GM18498 (cell line): ENCODE data around the gene KRT1.

Experiments used
- ATAC-seq: cut with Tn5 transposase; IDR thresholded peaks from one replicate; pipeline ENCODE4 v1.9.1; 2021; ENCODE audit warnings: mild to moderate bottlenecking, moderate library complexity; ENCODE audit not compliant: unreplicated experiment

The KRT1 gene

GRCh38 chr12:52699373-52699772, 19.2 kb upstream of the KRT1 start:
- no peak for ATAC-seq

DNA sequence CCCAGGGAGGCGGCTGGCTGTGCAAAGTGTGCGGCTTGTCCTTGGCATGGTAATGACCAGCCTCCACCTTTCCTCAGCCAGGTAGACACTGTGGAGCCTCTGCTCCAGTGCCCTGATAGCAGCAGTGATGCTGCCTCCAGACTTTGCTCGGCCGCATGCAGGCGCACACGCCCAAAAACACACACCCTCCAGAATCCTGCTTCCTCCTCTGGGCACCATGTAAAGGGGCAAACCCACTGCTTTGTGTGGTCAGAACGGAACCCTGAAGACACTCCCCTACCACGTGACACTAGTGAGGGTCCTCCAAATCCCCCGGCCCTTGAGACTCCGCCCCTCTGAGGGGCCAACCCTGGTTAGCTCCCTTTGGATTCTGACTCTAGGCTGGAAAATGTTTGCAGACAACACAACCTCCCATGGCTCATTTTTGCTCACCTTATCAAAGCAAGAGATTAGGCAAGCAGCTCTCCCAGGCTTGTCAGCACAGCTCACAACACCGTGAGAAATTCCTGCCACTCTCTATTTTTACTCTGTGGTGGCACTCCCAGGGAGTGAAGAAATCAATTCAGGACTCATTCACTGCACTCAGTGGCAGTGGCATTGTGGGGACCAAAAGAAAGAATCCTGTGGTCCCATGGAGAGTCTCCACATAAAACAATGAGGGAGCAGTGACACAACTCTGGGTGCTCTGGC, 18.6 kb upstream of the KRT1 start:
- no peak for ATAC-seq

DNA sequence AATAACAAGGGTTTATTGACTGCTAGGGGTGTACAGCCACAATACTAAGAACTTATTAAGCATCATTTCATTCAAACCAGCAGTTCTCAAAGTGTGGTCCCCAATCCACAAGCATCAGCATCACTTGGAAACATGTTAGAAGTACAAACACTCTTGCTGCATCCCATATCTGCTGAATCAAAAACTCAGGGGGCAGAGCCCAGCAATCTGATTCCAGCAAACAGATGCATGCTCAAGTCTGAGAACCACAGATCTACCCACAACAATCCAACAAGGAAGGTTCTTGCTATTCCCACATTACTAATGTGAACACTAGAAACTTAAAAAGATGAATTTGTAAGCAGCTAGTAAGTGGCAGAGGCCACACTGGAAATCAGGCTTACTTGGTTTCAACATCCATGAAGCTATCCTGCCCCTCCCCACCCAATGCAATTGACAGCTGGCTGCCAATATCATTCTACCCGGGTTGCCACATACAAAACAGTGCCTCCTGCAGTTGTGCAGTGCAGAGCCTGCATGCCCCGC, 16.9 kb upstream of the KRT1 start:
- no peak for ATAC-seq

GRCh38 chr12:52696588-52696987, 16.4 kb upstream of the KRT1 start:
- ATAC-seq = no peak

GRCh38 chr12:52695039-52695438, 14.8 kb upstream of the KRT1 start:
- no peak for ATAC-seq

DNA sequence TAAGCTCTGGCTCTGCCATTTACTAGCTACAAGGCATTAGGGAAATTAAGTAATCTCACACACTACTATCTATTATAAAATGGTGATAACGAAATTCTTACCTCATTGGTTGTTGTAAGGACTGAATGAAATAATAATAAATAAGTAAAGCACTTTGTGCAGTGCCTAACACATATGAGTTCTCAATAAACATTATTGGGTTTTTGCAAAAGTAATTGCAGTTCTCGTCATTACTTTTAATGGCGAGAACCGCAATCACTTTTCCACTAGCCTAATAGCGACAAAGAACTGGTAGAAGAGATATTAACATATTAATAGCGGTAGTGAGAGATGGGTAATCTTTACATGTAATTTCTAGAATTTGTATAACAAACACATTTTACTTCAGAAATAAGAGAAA, 13.9 kb upstream of the KRT1 start:
- no peak for ATAC-seq

- ATAC-seq = no peak
Measured at GRCh38 chr12:52693261-52693660, 13.1 kb upstream of the KRT1 start.

DNA sequence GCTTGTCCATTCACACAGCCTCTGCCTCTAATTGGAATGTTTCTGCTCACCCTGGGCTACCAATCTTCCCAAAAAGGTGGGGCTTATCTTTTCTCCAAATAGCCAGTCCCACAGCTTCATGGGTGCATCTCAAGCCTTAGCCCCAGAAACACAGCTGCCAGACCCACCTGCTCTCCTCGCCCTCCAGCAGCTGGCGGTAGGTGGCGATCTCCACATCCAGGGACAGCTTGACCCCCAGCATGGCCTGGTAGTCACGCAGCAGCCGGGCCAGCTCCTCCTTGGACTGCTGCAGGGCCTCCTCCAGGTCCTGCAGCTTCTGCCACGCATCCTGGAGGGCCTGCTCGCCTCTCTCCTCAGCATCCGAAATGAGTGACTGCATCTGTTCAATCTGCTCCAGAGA, 12.0 kb upstream of the KRT1 start:
- ATAC-seq = no peak

DNA sequence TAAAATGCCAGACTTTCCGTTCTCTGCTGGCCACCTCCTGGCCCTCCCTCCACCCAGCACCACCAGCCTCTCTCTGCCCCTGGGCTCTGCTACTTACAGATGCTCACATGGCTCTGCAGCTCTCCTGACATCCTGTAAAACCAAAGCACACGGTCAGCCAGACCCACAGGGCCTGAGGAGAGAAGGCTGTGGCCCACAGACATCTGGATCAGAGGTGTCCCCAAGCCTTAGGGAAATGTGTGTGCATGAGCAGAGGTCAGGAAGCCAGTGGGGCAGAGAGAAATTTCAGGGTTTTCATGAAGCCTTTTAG, 11.6 kb upstream of the KRT1 start:
- no peak for ATAC-seq

- ATAC-seq = no peak
Measured at GRCh38 chr12:52691076-52691840, 11.1 kb upstream of the KRT1 start.

DNA sequence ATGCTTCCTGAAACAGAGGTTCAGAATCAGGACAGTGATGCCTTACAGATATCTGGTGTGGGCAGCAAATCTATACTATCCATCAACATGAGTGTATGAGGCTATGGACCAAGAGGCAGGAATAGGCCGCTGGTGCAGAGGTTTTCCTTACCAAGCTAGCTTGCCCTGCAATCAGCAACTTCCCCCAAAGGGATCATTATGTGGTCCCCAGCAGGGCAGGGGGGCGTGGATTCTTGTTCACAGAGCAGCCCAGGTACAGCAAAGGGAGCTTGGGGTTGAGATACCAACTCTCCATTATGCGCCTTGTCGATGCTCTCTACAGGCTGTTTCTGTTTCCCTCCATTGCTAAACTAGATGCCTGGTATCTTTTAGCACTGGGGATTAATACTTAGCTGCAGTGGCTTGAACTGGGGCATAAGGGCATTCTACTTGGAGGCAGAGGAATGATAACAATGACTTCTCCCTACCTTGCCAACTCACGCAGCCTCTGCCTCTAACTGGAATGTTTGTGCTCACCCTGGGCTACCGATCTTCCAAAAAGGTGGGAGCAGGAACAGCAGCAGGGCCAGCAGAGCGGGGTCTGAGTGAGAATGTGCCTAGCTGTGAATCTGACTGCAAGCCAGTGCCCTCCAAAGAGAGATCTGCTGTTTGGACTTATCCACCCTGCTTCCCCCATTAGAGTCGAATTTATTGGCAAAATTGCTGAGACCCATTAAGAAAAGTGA, 10.3 kb upstream of the KRT1 start:
- ATAC-seq = no peak

DNA sequence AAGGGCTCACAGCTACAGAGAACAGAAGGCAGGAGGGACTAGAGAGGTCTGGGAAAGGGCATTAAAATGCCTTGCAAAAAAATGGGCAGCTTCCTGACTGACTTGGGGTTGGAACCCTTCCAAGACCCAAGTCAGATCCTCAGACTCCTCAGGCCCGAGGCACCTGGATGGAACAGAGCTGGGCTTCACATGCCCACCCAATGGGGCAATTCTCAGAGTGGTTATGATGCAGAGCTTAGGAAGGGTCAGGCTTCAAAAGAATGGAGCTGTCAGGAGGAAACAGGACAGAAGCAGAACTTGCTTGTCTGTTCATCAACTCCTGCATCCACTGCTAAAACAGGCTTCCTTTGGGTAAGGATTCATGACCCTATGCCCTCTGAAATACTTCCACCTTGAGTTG, 9.7 kb upstream of the KRT1 start:
- no peak for ATAC-seq

- no peak for ATAC-seq
Measured at GRCh38 chr12:52689239-52689638, 9.0 kb upstream of the KRT1 start.

DNA sequence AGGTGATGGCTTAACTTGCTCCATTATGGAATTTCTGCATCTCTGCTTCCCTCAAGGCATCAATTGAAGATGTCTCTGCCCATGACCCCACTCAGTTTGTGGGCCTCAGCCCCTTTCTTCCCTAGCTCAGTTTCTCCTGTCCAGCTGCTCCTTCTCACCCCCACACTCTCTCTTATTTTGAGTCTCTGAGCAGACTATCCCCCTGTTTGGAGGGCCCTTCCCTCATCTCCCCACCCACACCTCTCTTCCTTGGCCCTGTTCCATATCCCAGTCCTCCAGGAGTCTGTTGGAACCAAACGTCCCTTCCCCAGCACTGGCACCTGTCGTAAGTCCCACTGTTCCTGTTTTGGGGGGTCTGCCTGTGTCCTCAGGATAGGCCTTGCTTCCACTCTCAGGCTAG, 8.3 kb upstream of the KRT1 start:
- no peak for ATAC-seq

DNA sequence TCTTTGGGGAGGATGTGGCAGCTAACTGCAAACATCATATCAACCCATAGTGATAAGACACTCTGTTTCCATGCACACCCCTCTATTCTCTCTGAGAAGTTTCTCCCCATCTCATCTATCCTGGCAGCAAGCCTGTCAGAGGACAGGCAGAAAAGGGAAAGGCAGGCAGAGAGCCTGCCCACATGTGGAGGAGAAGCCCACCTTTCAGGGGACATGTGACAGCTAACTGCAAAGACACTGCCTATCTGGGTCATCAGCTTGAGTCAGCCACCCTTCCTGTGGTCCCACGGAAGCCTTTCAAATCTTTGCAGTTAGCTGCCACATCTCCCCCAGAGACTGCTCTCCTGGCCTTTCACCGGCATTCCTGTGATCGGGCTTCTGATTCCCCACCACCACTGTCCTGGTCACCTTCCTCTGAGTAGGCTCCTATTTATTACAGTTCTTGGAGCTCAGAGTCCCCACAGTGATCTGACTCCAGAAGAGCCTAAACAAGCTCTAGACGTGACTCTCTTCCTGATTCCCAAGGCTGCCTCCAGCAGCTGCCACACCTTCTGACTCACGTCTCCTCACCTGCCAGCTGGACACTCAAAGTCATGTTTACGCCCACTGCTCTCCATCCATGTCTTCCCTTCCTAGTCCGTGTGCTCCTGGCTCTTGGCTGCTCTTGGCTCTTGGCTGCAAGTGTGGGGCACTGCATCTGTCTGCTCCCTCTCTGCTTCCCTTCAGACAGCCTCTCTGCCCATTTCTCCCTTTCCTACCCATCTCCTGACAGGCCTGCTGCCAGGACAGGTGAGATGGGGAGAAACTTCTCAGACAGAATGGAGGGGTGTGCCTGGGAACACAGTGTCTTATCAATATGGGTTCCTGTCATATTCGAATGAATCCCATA, 7.5 kb upstream of the KRT1 start:
- ATAC-seq = no peak

- ATAC-seq = no peak
Measured at GRCh38 chr12:52686756-52687487, 6.7 kb upstream of the KRT1 start.

DNA sequence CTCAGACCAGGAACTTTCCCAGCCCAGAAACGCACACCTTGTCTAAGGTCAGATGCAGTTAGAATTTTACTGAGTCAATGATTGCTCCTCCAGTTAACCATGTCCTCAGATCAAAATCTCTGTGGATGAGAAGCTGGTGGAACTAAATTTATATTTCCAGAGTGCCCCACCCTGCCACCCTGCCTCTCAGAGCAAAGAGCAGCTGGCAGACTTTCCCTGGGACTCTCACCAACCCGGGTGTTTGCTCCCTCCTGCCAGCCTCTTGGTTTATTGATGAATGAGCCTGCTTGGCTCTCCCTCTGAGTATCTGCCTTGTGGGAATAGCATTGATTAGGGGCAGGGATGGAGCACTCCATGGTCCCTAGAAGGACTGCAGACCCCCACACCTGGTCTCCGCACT, 5.9 kb upstream of the KRT1 start:
- ATAC-seq = no peak

DNA sequence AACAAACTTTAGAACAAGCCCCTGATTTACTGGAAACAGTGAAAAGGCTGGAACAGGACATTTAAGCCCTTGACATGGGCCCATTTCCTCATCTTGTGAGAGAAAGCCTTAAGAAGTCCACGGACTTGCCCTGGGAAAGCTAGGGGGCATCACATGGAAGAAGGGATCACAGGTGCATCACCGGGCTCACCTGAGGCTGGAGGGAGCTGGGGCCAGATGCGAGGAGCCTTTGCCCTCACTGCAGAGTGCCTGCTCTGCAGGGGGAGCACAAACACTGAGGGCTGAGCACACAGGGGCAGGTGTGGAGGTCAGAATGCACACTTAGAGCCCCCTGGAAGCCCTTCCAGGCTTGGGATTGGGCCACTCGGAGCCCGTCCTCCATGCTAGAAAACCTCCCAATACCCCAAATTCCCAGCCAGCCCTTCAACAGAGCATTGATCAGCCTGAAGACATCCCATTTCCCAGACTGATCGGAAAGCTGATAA, 5.2 kb upstream of the KRT1 start:
- ATAC-seq = no peak

- no peak for ATAC-seq
Measured at GRCh38 chr12:52684431-52684830, 4.2 kb upstream of the KRT1 start.
